ENCODE measurements around the gene PRRX2. TPM values are rescaled to one million over a fixed set of nuclear protein-coding genes. Genes with fewer than 3 reads are reported as not detected.
A peak's percentile ranks its signal among the peaks of the same experiment; 100 is the strongest.

The PRRX2 gene
- total and polyA plus RNA-seq, 9 of the 15 experiments (the other 6 are each of a cell fraction or from before 2014, with no cell fraction given): 0.21 TPM; not detected in 8

DNA sequence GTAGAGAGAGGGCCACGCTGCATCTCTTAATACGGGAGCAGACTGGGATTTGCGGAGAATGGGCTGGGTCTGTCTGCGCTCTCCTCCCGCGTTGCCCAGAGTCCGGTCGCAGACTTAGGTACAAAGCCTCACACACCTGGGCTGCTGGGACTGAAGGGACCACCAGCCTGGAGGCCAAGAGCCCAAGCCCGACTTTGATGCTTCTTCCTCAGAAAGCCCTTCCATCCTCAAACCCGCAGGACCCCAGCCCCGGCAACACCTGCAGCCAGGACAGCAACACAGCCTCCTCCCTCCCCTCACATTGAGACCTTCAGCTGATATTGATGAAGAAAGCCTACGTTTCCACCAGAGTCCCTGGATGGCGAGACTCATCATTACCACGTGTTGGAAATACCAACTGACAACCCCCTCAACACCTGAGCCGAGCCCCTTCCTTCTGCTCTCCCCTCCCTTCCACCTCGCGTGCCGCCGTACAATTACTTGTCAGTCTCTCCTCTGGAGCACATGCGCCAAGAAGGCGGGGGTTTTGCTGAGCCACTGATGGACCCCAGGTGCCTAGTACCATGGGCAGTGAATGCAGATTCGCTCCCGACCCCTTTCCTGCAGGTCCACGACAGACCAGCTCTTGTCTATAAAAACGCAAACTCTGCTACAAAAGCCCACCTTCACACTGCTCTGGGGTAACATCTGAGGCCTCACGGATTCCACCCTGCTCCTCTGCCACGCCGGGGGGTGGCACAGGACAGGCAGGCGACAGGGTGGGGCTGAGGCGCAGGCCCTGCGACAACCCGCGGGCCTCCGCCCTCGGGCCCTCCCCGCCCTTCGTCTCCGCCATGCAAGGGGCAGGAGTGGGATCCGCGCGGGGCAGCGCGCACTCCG lies 24.3 kb upstream of the PRRX2 start:
- Histone ChIP-seq H3K36me3 (ENCODE audit: control insufficient read depth, insufficient read depth, low read length) (peaks cover 36% of the 10 kb centered on the region; the same call in 2 of the 3 replicates), H3K4me2 (ENCODE audit: insufficient read depth, low read length) (peak overlapping the region; percentile 90), H3K4me1 (replicated peaks in 1 of 2; ENCODE audit: control insufficient read depth in 2 of 2, insufficient read depth in 2 of 2, low read length in 2 of 2) (peaks cover 0 to 37% of the 10 kb centered on the region in 2 experiments; a peak in 3 of 5 replicates), H4K20me1 (replicated peaks; ENCODE audit: control insufficient read depth, insufficient read depth, low read length) (peaks cover 12% of the 10 kb centered on the region), H3K27me3 (ENCODE audit: control insufficient read depth in 2 of 2, insufficient read depth in 2 of 2, low read length in 2 of 2) (no peaks in the 10 kb centered on the region), H3K79me2 (ENCODE audit: control insufficient read depth, insufficient read depth, low read length) (peaks cover 16% of the 10 kb centered on the region), H2AFZ (ENCODE audit: low read depth, low read length) (peak overlapping the region; percentile 98), H3K9ac (ENCODE audit: insufficient read depth in 1 of 2, low read depth in 2 of 2, low read length in 2 of 2) (peak overlapping the region; percentile 82 to 95), H3K9me1 (ENCODE audit: control insufficient read depth, insufficient read depth, low read length) (no peaks in the 10 kb centered on the region), H3K27ac (ENCODE audit: extremely low read depth, low read depth, low read length) (peak overlapping the region; percentile 74; the same call in 2 of the 3 replicates), H3K4me3 (peak overlapping the region; percentile 99), H3K9me3 (replicated peaks; ENCODE audit: control insufficient read depth, insufficient read depth, low read depth, low read length) (no peaks in the 10 kb centered on the region)
- intact Hi-C loops (cut with micrococcal nuclease) (loop anchor here (5.0 to 10.0 kb wide), 3 partner anchors 56 to 244 kb away; no protein-coding TSS in a partner anchor), in situ Hi-C loops (cut with MboI) (loop anchor here (5.0 kb wide), 1 partner anchor 141 kb away; no protein-coding TSS in a partner anchor)
- no peak for DNase-seq (ENCODE audit: extremely low read depth in 1 of 4, low spot score in 3 of 4)
- no peak for TF ChIP-seq ZNF668 (CRISPR knock-in tag; IDR thresholded peaks at IDR 0.05)
- TF ChIP-seq, protein P1, sequence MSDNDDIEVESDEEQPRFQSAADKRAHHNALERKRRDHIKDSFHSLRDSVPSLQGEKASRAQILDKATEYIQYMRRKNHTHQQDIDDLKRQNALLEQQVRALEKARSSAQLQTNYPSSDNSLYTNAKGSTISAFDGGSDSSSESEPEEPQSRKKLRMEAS (CRISPR knock-in tag; IDR thresholded peaks at IDR 0.05): peak; percentile 45; the same call in 1 of the 2 replicates
- TF ChIP-seq, protein P2, sequence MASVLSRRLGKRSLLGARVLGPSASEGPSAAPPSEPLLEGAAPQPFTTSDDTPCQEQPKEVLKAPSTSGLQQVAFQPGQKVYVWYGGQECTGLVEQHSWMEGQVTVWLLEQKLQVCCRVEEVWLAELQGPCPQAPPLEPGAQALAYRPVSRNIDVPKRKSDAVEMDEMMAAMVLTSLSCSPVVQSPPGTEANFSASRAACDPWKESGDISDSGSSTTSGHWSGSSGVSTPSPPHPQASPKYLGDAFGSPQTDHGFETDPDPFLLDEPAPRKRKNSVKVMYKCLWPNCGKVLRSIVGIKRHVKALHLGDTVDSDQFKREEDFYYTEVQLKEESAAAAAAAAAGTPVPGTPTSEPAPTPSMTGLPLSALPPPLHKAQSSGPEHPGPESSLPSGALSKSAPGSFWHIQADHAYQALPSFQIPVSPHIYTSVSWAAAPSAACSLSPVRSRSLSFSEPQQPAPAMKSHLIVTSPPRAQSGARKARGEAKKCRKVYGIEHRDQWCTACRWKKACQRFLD (CRISPR knock-in tag; IDR thresholded peaks at IDR 0.05): no peak
- POLR2A ChIA-PET: interaction anchor here (1.0 to 1.6 kb wide), 2 partner anchors 13 to 501 kb away, joined by 3 to 4 read pairs; no protein-coding TSS in a partner anchor
- CTCF ChIA-PET (ENCODE audit: low intra/inter-chr PET ratio): interaction anchor here (0.6 to 2.6 kb wide), 4 partner anchors 32 to 400 kb away, joined by 3 to 18 read pairs (median 8); no protein-coding TSS in a partner anchor
- FAIRE-seq: no peak
- WGBS (ENCODE audit: insufficient coverage, low coverage, missing lambda C conversion rate): 18% methylated on average over 43 of the region's 44 CpGs
- ATAC-seq: peak; percentile 10
- BruUV-seq (replicated peaks): TSS peak; percentile 65

All from K562 (cell line).